Esophagus muscularis mucosa (tissue), 4 donors: Measurements from ENCODE around the gene MARK3. TPM values are rescaled to one million over a fixed set of nuclear protein-coding genes. Genes with fewer than 3 reads are reported as not detected.

Experiments
- DNase-seq: peaks from one replicate; pipeline ENCODE4 v3.0.0-alpha.2; 2017; ENCODE audit errors: extremely low spot score
- H3K27ac ChIP-seq, 4 donors: fragments of 200-600 bp; sonication (generic); replicated peaks in 1 of 4; 1 replicate in 3 of 4; 2 replicates in 1 of 4; pipeline ENCODE4 v1.5.1; 2016 to 2019; ENCODE audit warnings: mild to moderate bottlenecking in 1 of 4
- H3K27me3 ChIP-seq, 4 donors: fragments of 200-600 bp; sonication (generic); one replicate each; pipeline versions ENCODE4 v1.5.1 to v1.6.0; 2016 to 2019
- H3K36me3 ChIP-seq, 4 donors: fragments of 200-600 bp; sonication (generic); one replicate each; pipeline ENCODE4 v1.5.1; 2016 to 2019
- H3K4me1 ChIP-seq, 4 donors: fragments of 200-600 bp; sonication (generic); one replicate each; pipeline ENCODE4 v1.5.1; 2016 to 2019
- H3K4me3 ChIP-seq, 4 donors: fragments of 200-600 bp; sonication (generic); 1 replicate in 2 of 4; 2 replicates in 2 of 4; pipeline ENCODE4 v1.5.1; 2016 to 2019; ENCODE audit warnings: mild to moderate bottlenecking in 4 of 4, moderate library complexity in 1 of 4
- H3K9me3 ChIP-seq, 4 donors: fragments of 200-600 bp; sonication (generic); 1 replicate in 3 of 4; 2 replicates in 1 of 4; pipeline ENCODE4 v1.5.1; 2016 to 2019
- CTCF ChIP-seq, 3 experiments: fragments of 200-600 bp in 2 of 3; fragments of 450-650 bp in 1 of 3; sonication (generic) in 2 of 3; IDR thresholded peaks; one replicate each; pipeline ENCODE4 v1.5.1; 2017 to 2019; ENCODE audit warnings: antibody characterized with exemption in 3 of 3, mild to moderate bottlenecking in 2 of 3, moderate library complexity in 1 of 3
- EP300 ChIP-seq: sonication (generic); formaldehyde crosslinking; IDR thresholded peaks from one replicate; pipeline ENCODE4 v1.6.1; 2017; ENCODE audit warnings: antibody characterized with exemption
- POLR2A ChIP-seq: fragments of 450-650 bp; IDR thresholded peaks from one replicate; pipeline ENCODE4 v1.6.1; 2017; ENCODE audit warnings: antibody characterized with exemption, moderate library complexity, mild to moderate bottlenecking, low read depth
- POLR2AphosphoS5 ChIP-seq, 2 donors: sonication (generic); formaldehyde crosslinking; IDR thresholded peaks; one replicate each; pipeline ENCODE4 v1.6.1; 2017; ENCODE audit warnings: antibody characterized with exemption in 2 of 2
- WGBS: methylation state at CpG from one replicate; pipeline ENCODE4 v1.1.5; 2018; 5-methylcytosine and 5-hydroxymethylcytosine counted together
- intact Hi-C: fragments of 100-400 bp; cut with DNase I; formaldehyde crosslinking; loops from one replicate; pipeline ENCODE4 v1.15.1; 2023
- total RNA-seq, 4 donors: library from RNA; depleted of rRNA; stranded (reverse); fragments of >200 nt; gene quantifications; one replicate each; pipeline versions ENCODE4 v1.1.0 to v1.2.1, GENCODE V29; 2016

Gene MARK3
- total RNA-seq, 4 donors from 2014 or later, result 57.4 to 78.1 (median 68.1) TPM

- no peak overlapping the region for H3K27ac ChIP-seq
- intact Hi-C loops, result no loop called here
- no peaks in the 10 kb centered on the region for H3K36me3 ChIP-seq
- TF ChIP-seq CTCF (IDR thresholded peaks at IDR 0.05) (no peak), EP300 (no peak), POLR2AphosphoS5 (IDR thresholded peaks at IDR 0.05) (no peak), POLR2A (no peak)
- 67% methylated on average over 5 of the region's 5 CpGs for WGBS
- no peaks in the 10 kb centered on the region for H3K9me3 ChIP-seq
- H3K4me1 ChIP-seq, result peaks cover 79 to 98% (median 96%) of the 10 kb centered on the region in 4 donors
- H3K27me3 ChIP-seq, result no peaks in the 10 kb centered on the region
- no peak for DNase-seq
- no peak overlapping the region for H3K4me3 ChIP-seq
Measured at GRCh38 chr14:103392106-103392505, 6.9 kb downstream of the MARK3 start.

GRCh38 chr14:103392572-103392971 is 7.4 kb downstream of the MARK3 start:
- Histone ChIP-seq H3K27me3 (no peaks in the 10 kb centered on the region), H3K9me3 (no peaks in the 10 kb centered on the region), H3K36me3 (no peaks in the 10 kb centered on the region), H3K4me3 (no peak overlapping the region), H3K4me1 (peaks cover 76 to 98% (median 93%) of the 10 kb centered on the region in 4 donors), H3K27ac (no peak overlapping the region)
- intact Hi-C loops, result no loop called here
- no peak for TF ChIP-seq CTCF (IDR thresholded peaks at IDR 0.05)
- TF ChIP-seq POLR2A, result no peak
- TF ChIP-seq POLR2AphosphoS5 (IDR thresholded peaks at IDR 0.05), result no peak
- TF ChIP-seq EP300, result no peak
- 91% methylated on average over 8 of the region's 8 CpGs for WGBS
- no peak for DNase-seq

GRCh38 chr14:103393070-103393469 is 7.9 kb downstream of the MARK3 start:
- H3K36me3 ChIP-seq, result no peaks in the 10 kb centered on the region
- no peak for DNase-seq
- intact Hi-C loops, result no loop called here
- H3K27me3 ChIP-seq, result no peaks in the 10 kb centered on the region
- H3K27ac ChIP-seq, result no peak overlapping the region
- TF ChIP-seq CTCF (IDR thresholded peaks at IDR 0.05) (no peak), POLR2AphosphoS5 (IDR thresholded peaks at IDR 0.05) (no peak), POLR2A (no peak), EP300 (no peak)
- H3K4me3 ChIP-seq, result no peak overlapping the region
- peaks cover 72 to 97% (median 93%) of the 10 kb centered on the region in 4 donors for H3K4me1 ChIP-seq
- no peaks in the 10 kb centered on the region for H3K9me3 ChIP-seq
- 74% methylated on average over 6 of the region's 6 CpGs for WGBS

GRCh38 chr14:103393676-103394626 is 8.7 kb downstream of the MARK3 start:
- intact Hi-C loops, result no loop called here
- peak; percentile 81 to 91 (median 81) for TF ChIP-seq CTCF (IDR thresholded peaks at IDR 0.05)
- no peak for TF ChIP-seq POLR2A
- 46% methylated on average over 9 of the region's 9 CpGs for WGBS
- no peak overlapping the region for H3K4me3 ChIP-seq
- no peaks in the 10 kb centered on the region for H3K27me3 ChIP-seq
- peaks cover 73 to 97% (median 93%) of the 10 kb centered on the region in 4 donors for H3K4me1 ChIP-seq
- H3K27ac ChIP-seq, result peak overlapping the region in 3 of 4 donors; percentile 7 to 37 (median 14)
- H3K36me3 ChIP-seq, result no peaks in the 10 kb centered on the region
- DNase-seq, result no peak
- H3K9me3 ChIP-seq, result no peaks in the 10 kb centered on the region
